NT2/D1 (cell line): ENCODE measurements around the gene CYB5B.

Experiments used
- SUZ12 ChIP-seq: IDR thresholded peaks from 2 replicates; pipeline ENCODE4 v1.6.1; 2011; ENCODE audit not compliant: insufficient read length, insufficient read depth; ENCODE audit errors: extremely low read depth
- YY1 ChIP-seq: IDR thresholded peaks from 2 replicates; pipeline ENCODE4 v1.6.1; 2011; ENCODE audit not compliant: insufficient read length, insufficient read depth
- ZNF274 ChIP-seq: IDR thresholded peaks from 2 replicates; pipeline ENCODE4 v1.6.1; 2011; ENCODE audit warnings: mild to moderate bottlenecking, low read depth, low read length

- TF ChIP-seq ZNF274 (no peak), SUZ12 (no peak), YY1 (no peak)
Measured at GRCh38 chr16:69467531-69468204, 43.2 kb downstream of the CYB5B start.
